Testis (tissue), 5 donors: Measurements from ENCODE around the gene AOC1. TPM values are rescaled to one million over a fixed set of nuclear protein-coding genes. Genes with fewer than 3 reads are reported as not detected.

Experiments used
- DNase-seq: peaks from one replicate; pipeline ENCODE4 v3.0.0-alpha.2; 2019
- H3K27ac ChIP-seq, 2 donors: fragments of 200-600 bp; sonication (generic); one replicate each; pipeline ENCODE4 v1.5.1; 2019
- H3K27me3 ChIP-seq: fragments of 200-600 bp; sonication (generic); one replicate; pipeline ENCODE4 v1.5.1; 2019
- H3K36me3 ChIP-seq: fragments of 200-600 bp; sonication (generic); one replicate; pipeline ENCODE4 v1.5.1; 2017; ENCODE audit warnings: low read depth; ENCODE audit errors: missing control alignments
- H3K4me1 ChIP-seq: fragments of 200-600 bp; sonication (generic); one replicate; pipeline ENCODE4 v1.5.1; 2019
- H3K4me3 ChIP-seq, 2 donors: fragments of 200-600 bp; sonication (generic); one replicate each; pipeline ENCODE4 v1.5.1; 2017 to 2019
- H3K9me3 ChIP-seq: fragments of 200-600 bp; sonication (generic); one replicate; pipeline ENCODE4 v1.5.1; 2017
- CTCF ChIP-seq, 3 experiments: fragments of 450-650 bp in 2 of 3; fragments of 200-600 bp in 1 of 3; sonication (generic) in 1 of 3; IDR thresholded peaks; one replicate each; pipeline ENCODE4 v1.5.1; 2016 to 2019; ENCODE audit warnings: antibody characterized with exemption in 3 of 3, mild to moderate bottlenecking in 2 of 3, moderate library complexity in 1 of 3
- POLR2A ChIP-seq: fragments of 450-650 bp; IDR thresholded peaks from one replicate; pipeline ENCODE4 v1.6.1; 2017; ENCODE audit warnings: antibody characterized with exemption, mild to moderate bottlenecking, moderate library complexity
- WGBS, 2 donors: methylation state at CpG; one replicate each; pipeline ENCODE4 v1.1.5; 2018; 5-methylcytosine and 5-hydroxymethylcytosine counted together
- intact Hi-C: fragments of 100-400 bp; cut with DNase I; formaldehyde crosslinking; loops from one replicate; pipeline ENCODE4 v1.15.1; 2023; ENCODE audit warnings: low total_unique reads
- long read RNA-seq, 2 donors: transcript quantifications; one replicate each; lab custom pipeline, GENCODE V29; 2026
- polyA plus RNA-seq: library from polyadenylated mRNA; stranded (reverse); fragments of 350-450 nt; fragmentation: Illumina TruSeq; extraction: RNeasy Lipid Tissue Mini Kit (QIAGEN cat#74804); gene quantifications from one replicate; pipeline ENCODE4 v1.2.3, GENCODE V29; 2014; ENCODE audit warnings: low read depth, low replicate concordance; ENCODE audit not compliant: insufficient read depth
- total RNA-seq, 2 donors: library from RNA; depleted of rRNA; stranded (reverse); fragments of >200 nt; gene quantifications; one replicate each; pipeline ENCODE4 v1.2.3, GENCODE V29; 2016

Gene AOC1
- total RNA-seq: 1 to 10 TPM; 2.8 to 4.5 TPM
- polyA plus RNA-seq: 6.2 TPM
- long read RNA-seq, donor 1: 0 reads
- long read RNA-seq, donor 2: 0 reads

- Histone ChIP-seq H3K4me3 (no peak within 1 kb of the TSS), H3K36me3 (no peaks in the 10 kb centered on the region), H3K27ac (no peak within 1 kb of the TSS), H3K27me3 (no peaks in the 10 kb centered on the region), H3K9me3 (no peaks in the 10 kb centered on the region), H3K4me1 (no peaks in the 10 kb centered on the region)
- WGBS, 2 donors: 71 to 76% methylated on average over 8 of the region's 8 CpGs
- intact Hi-C loops: no loop called here
- DNase-seq: no peak
- TF ChIP-seq POLR2A: no peak
- no peak for TF ChIP-seq CTCF (IDR thresholded peaks at IDR 0.05)
Observed at GRCh38 chr7:150852371-150852905, at the start of gene AOC1. Gene AOC1 (plus strand): TSS chr7:150852517. CDS start chr7:150856471, 3,954 bp downstream.

- Histone ChIP-seq H3K4me1 (peaks cover 8% of the 10 kb centered on the region), H3K9me3 (no peaks in the 10 kb centered on the region), H3K4me3 (no peak overlapping the region), H3K27me3 (no peaks in the 10 kb centered on the region), H3K36me3 (no peaks in the 10 kb centered on the region), H3K27ac (no peak overlapping the region)
- intact Hi-C loops: no loop called here
- WGBS, 2 donors: 69 to 100% methylated on average over 5 to 10 of the region's 10 CpGs
- no peak for DNase-seq
- TF ChIP-seq CTCF (IDR thresholded peaks at IDR 0.05): no peak
- TF ChIP-seq POLR2A: no peak
Observed at GRCh38 chr7:150803161-150803860, 49.0 kb upstream of the AOC1 start.

- TF ChIP-seq POLR2A: no peak
- TF ChIP-seq CTCF (IDR thresholded peaks at IDR 0.05): no peak
- intact Hi-C loops: no loop called here
- Histone ChIP-seq H3K27ac (no peak overlapping the region), H3K9me3 (no peaks in the 10 kb centered on the region), H3K36me3 (no peaks in the 10 kb centered on the region), H3K4me1 (peaks cover 3% of the 10 kb centered on the region), H3K4me3 (no peak overlapping the region), H3K27me3 (no peaks in the 10 kb centered on the region)
- DNase-seq: no peak
- 88 to 90% methylated on average over 5 of the region's 5 CpGs for WGBS, 2 donors
Observed at GRCh38 chr7:150804802-150805201, 47.5 kb upstream of the AOC1 start.

GRCh38 chr7:150805864-150806263, 46.5 kb upstream of the AOC1 start:
- Histone ChIP-seq H3K36me3 (no peaks in the 10 kb centered on the region), H3K27ac (no peak overlapping the region), H3K4me3 (no peak overlapping the region), H3K4me1 (peaks cover 2% of the 10 kb centered on the region), H3K27me3 (no peaks in the 10 kb centered on the region), H3K9me3 (no peaks in the 10 kb centered on the region)
- TF ChIP-seq POLR2A (no peak), CTCF (IDR thresholded peaks at IDR 0.05) (no peak)
- DNase-seq: no peak
- intact Hi-C loops: no loop called here

- no peaks in the 10 kb centered on the region for H3K4me1 ChIP-seq
- TF ChIP-seq POLR2A: no peak
- no peak for TF ChIP-seq CTCF (IDR thresholded peaks at IDR 0.05)
- no peaks in the 10 kb centered on the region for H3K9me3 ChIP-seq
- H3K36me3 ChIP-seq: no peaks in the 10 kb centered on the region
- 94 to 98% methylated on average over 3 of the region's 3 CpGs for WGBS, 2 donors
- DNase-seq: no peak
- H3K27ac ChIP-seq: no peak overlapping the region
- intact Hi-C loops: no loop called here
- no peaks in the 10 kb centered on the region for H3K27me3 ChIP-seq
- no peak overlapping the region for H3K4me3 ChIP-seq
Observed at GRCh38 chr7:150806454-150806853, 45.9 kb upstream of the AOC1 start.
